HEK293T (cell line): Measurements from ENCODE around the gene EMSY.

ENCODE experiments used
- CTCF ChIA-PET: fragments of 350-600 bp; formaldehyde crosslinking; extraction: SDS; loops from one replicate; lab custom pipeline; 2021; ENCODE audit warnings: antibody characterized with exemption, inconsistent platforms; lab: Yijun Ruan, JAX
- POLR2A ChIA-PET: fragments of 350-600 bp; formaldehyde crosslinking; extraction: SDS; loops from one replicate; lab custom pipeline; 2020; ENCODE audit warnings: antibody characterized with exemption, inconsistent platforms; lab: Yijun Ruan, JAX
- DNase-seq: peaks from one replicate; pipeline ENCODE4 v3.0.0; 2012; ENCODE audit warnings: mixed read lengths; ENCODE audit errors: extremely low spot score
- ARNT ChIP-seq: fragments of 450-650 bp; IDR thresholded peaks from 2 replicates; pipeline ENCODE4 v1.6.1; 2017; ENCODE audit warnings: mild to moderate bottlenecking
- BHLHE40 ChIP-seq: fragments of 450-650 bp; IDR thresholded peaks from 2 replicates; pipeline ENCODE4 v1.6.1; 2016; ENCODE audit warnings: mild to moderate bottlenecking, moderate library complexity, borderline replicate concordance
- CTBP1 ChIP-seq: fragments of 450-650 bp; IDR thresholded peaks from 2 replicates; pipeline ENCODE4 v1.6.1; 2016; ENCODE audit warnings: borderline replicate concordance
- ELF4 ChIP-seq: fragments of 450-650 bp; IDR thresholded peaks from 2 replicates; pipeline ENCODE4 v1.6.1; 2017; ENCODE audit warnings: antibody characterized with exemption
- FOXA1 ChIP-seq: fragments of 450-650 bp; IDR thresholded peaks from 2 replicates; pipeline ENCODE4 v1.6.1; 2016; ENCODE audit warnings: mild to moderate bottlenecking
- FOXK2 ChIP-seq: fragments of 450-650 bp; IDR thresholded peaks from 2 replicates; pipeline ENCODE4 v1.6.1; 2016; ENCODE audit warnings: mild to moderate bottlenecking
- FOXM1 ChIP-seq: fragments of 450-650 bp; IDR thresholded peaks from 2 replicates; pipeline ENCODE4 v1.6.1; 2017; ENCODE audit warnings: mild to moderate bottlenecking, borderline replicate concordance
- HDGF ChIP-seq: fragments of 450-650 bp; IDR thresholded peaks from 2 replicates; pipeline ENCODE4 v1.6.1; 2017; ENCODE audit warnings: antibody characterized with exemption, borderline replicate concordance
- L3MBTL2 ChIP-seq: fragments of 450-650 bp; conservative IDR thresholded peaks from 2 replicates; pipeline ENCODE4 v1.6.1; 2016; ENCODE audit warnings: mild to moderate bottlenecking
- LEF1 ChIP-seq: fragments of 450-650 bp; IDR thresholded peaks from 2 replicates; pipeline ENCODE4 v1.6.1; 2017; ENCODE audit warnings: mild to moderate bottlenecking, borderline replicate concordance
- NFRKB ChIP-seq: fragments of 450-650 bp; IDR thresholded peaks from 2 replicates; pipeline ENCODE4 v1.6.1; 2016; ENCODE audit warnings: mild to moderate bottlenecking, moderate library complexity
- PKNOX1 ChIP-seq: fragments of 450-650 bp; IDR thresholded peaks from 2 replicates; pipeline ENCODE4 v1.6.1; 2016
- SP1 ChIP-seq: fragments of 450-650 bp; IDR thresholded peaks from 2 replicates; pipeline ENCODE4 v1.6.1; 2017
- SUZ12 ChIP-seq: fragments of 450-650 bp; IDR thresholded peaks from 2 replicates; pipeline ENCODE4 v1.6.1; 2016; ENCODE audit warnings: mild to moderate bottlenecking
- TARDBP ChIP-seq: fragments of 450-650 bp; IDR thresholded peaks from 2 replicates; pipeline ENCODE4 v1.6.1; 2016
- ZNF384 ChIP-seq: fragments of 450-650 bp; IDR thresholded peaks from 2 replicates; pipeline ENCODE4 v1.6.1; 2016

EMSY gene

GRCh38 chr11:76587820-76588454 is 143.1 kb downstream of the EMSY start:
- CTCF ChIA-PET = no interaction called here
- no peak for TF ChIP-seq FOXA1
- TF ChIP-seq ELF4 = no peak
- TF ChIP-seq SUZ12 = no peak
- TF ChIP-seq PKNOX1 = no peak
- no peak for TF ChIP-seq ARNT
- TF ChIP-seq NFRKB = no peak
- TF ChIP-seq TARDBP = no peak
- TF ChIP-seq FOXM1 = no peak
- TF ChIP-seq HDGF = no peak
- no peak for DNase-seq
- POLR2A ChIA-PET = interaction anchor here (1.5 kb wide), 1 partner anchor 10 kb away, joined by 4 read pairs; no protein-coding TSS in a partner anchor

GRCh38 chr11:76588455-76589325 is 143.9 kb downstream of the EMSY start:
- TF ChIP-seq ELF4 (no peak), FOXA1 (no peak), FOXM1 (no peak), CTBP1 (no peak), BHLHE40 (no peak), ARNT (no peak), HDGF (no peak)
- DNase-seq = no peak
- ChIA-PET CTCF (no interaction called here), POLR2A (interaction anchor here (1.5 kb wide), 1 partner anchor 11 kb away, joined by 4 read pairs; no protein-coding TSS in a partner anchor)

- ChIA-PET CTCF (no interaction called here), POLR2A (no interaction called here)
- no peak for TF ChIP-seq TARDBP
- TF ChIP-seq SP1 = no peak
- TF ChIP-seq BHLHE40 = no peak
- TF ChIP-seq ARNT = no peak
- no peak for TF ChIP-seq ZNF384
- TF ChIP-seq CTBP1 = no peak
- TF ChIP-seq FOXK2 = no peak
- TF ChIP-seq FOXA1 = no peak
- TF ChIP-seq L3MBTL2 = no peak
- TF ChIP-seq PKNOX1 = no peak
- TF ChIP-seq LEF1 = no peak
- no peak for DNase-seq
Measured at GRCh38 chr11:76589477-76589876, 144.7 kb downstream of the EMSY start.

GRCh38 chr11:76589964-76590950 is 145.4 kb downstream of the EMSY start:
- POLR2A ChIA-PET = no interaction called here
- CTCF ChIA-PET = no interaction called here
- TF ChIP-seq CTBP1 (no peak), HDGF (no peak), FOXA1 (no peak), TARDBP (no peak), FOXM1 (no peak), ZNF384 (no peak), NFRKB (no peak), LEF1 (no peak)
- no peak for DNase-seq

- ChIA-PET POLR2A (no interaction called here), CTCF (no interaction called here)
- DNase-seq = no peak
- no peak for TF ChIP-seq NFRKB
- no peak for TF ChIP-seq BHLHE40
- no peak for TF ChIP-seq ELF4
- TF ChIP-seq FOXA1 = no peak
- TF ChIP-seq FOXM1 = no peak
- no peak for TF ChIP-seq ZNF384
- no peak for TF ChIP-seq LEF1
- no peak for TF ChIP-seq PKNOX1
- no peak for TF ChIP-seq L3MBTL2
- TF ChIP-seq TARDBP = no peak
- no peak for TF ChIP-seq SP1
- TF ChIP-seq HDGF = no peak
- no peak for TF ChIP-seq SUZ12
- TF ChIP-seq FOXK2 = no peak
- TF ChIP-seq CTBP1 = no peak
Measured at GRCh38 chr11:76591416-76591815, 146.6 kb downstream of the EMSY start.
